ENCODE measurements around the gene PODXL2. TPM values are rescaled to one million over a fixed set of nuclear protein-coding genes. Genes with fewer than 3 reads are reported as not detected.

PODXL2 gene
- total and polyA plus RNA-seq, 2 experiments from 2014 or later, result 18.4 to 57.6 TPM

DNA sequence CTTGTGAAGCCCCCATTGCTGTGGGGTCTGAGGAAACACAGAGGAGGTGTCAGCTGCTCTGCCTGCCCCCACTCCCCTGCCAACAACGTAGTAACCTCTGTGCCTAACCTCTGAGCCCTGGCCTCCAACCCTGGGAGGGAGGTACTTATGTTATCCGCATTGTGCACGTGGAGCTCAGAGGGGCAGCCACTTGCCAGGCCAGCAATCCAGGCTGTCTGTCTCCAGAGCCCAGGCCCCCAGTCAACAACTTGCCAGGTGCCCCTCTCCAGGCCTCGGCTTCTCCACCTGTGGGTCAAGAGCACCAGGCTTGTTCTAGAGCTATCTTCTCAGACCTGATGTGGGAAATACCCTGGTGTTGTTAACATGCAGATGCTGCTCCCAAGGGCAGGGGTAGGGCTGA lies 41.1 kb upstream of the PODXL2 start:
- peaks cover 22% of the 10 kb centered on the region for H3K27me3 Mint-ChIP-seq (ENCODE audit: insufficient read depth, low read depth, poor library complexity)
- no peak overlapping the region for H3K27ac Mint-ChIP-seq
- peaks cover 4% of the 10 kb centered on the region; the same call in 1 of the 2 replicates for H4K20me1 ChIP-seq (replicated peaks; ENCODE audit: insufficient read depth)
- H3K4me3 ChIP-seq, result no peak overlapping the region
- TF ChIP-seq JUNB (IDR thresholded peaks at IDR 0.05; ENCODE audit: unreplicated experiment), result no peak
- TF ChIP-seq ZNF331 (CRISPR knock-in tag; IDR thresholded peaks at IDR 0.05; ENCODE audit: low read depth), result no peak
- TF ChIP-seq, protein P1, sequence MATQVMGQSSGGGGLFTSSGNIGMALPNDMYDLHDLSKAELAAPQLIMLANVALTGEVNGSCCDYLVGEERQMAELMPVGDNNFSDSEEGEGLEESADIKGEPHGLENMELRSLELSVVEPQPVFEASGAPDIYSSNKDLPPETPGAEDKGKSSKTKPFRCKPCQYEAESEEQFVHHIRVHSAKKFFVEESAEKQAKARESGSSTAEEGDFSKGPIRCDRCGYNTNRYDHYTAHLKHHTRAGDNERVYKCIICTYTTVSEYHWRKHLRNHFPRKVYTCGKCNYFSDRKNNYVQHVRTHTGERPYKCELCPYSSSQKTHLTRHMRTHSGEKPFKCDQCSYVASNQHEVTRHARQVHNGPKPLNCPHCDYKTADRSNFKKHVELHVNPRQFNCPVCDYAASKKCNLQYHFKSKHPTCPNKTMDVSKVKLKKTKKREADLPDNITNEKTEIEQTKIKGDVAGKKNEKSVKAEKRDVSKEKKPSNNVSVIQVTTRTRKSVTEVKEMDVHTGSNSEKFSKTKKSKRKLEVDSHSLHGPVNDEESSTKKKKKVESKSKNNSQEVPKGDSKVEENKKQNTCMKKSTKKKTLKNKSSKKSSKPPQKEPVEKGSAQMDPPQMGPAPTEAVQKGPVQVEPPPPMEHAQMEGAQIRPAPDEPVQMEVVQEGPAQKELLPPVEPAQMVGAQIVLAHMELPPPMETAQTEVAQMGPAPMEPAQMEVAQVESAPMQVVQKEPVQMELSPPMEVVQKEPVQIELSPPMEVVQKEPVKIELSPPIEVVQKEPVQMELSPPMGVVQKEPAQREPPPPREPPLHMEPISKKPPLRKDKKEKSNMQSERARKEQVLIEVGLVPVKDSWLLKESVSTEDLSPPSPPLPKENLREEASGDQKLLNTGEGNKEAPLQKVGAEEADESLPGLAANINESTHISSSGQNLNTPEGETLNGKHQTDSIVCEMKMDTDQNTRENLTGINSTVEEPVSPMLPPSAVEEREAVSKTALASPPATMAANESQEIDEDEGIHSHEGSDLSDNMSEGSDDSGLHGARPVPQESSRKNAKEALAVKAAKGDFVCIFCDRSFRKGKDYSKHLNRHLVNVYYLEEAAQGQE (IDR thresholded peaks at IDR 0.05; ENCODE audit: unreplicated experiment), result no peak
- no peak for TF ChIP-seq CREB1 (CRISPR knock-in tag; IDR thresholded peaks at IDR 0.05; ENCODE audit: low read depth)
- no peak for TF ChIP-seq ZNF114 (CRISPR knock-in tag; IDR thresholded peaks at IDR 0.05)
- no peaks in the 10 kb centered on the region for H3K36me3 ChIP-seq (ENCODE audit: insufficient read depth)
- peaks cover 22% of the 10 kb centered on the region for H3K4me1 Mint-ChIP-seq
- peaks cover 13% of the 10 kb centered on the region for H3K4me1 ChIP-seq (ENCODE audit: insufficient read depth)
- H3F3A ChIP-seq (replicated peaks; ENCODE audit: low read depth), result peaks cover 8% of the 10 kb centered on the region
- DNase-seq (ENCODE audit: low spot score) (no peak), ATAC-seq (no peak)
- no peaks in the 10 kb centered on the region; the same call in 2 of the 3 replicates for H3K36me3 Mint-ChIP-seq (ENCODE audit: low read depth)
- H3K4me2 ChIP-seq, result no peak overlapping the region
- H3K4me3 Mint-ChIP-seq, result no peak overlapping the region
- no peak overlapping the region for H3K27ac ChIP-seq (ENCODE audit: low read depth)
- H3K79me2 ChIP-seq (replicated peaks; ENCODE audit: insufficient read depth), result peaks cover 21% of the 10 kb centered on the region
- no peaks in the 10 kb centered on the region for H3K9me2 ChIP-seq (ENCODE audit: insufficient read depth)
- no peak overlapping the region for H2AFZ ChIP-seq
- no peaks in the 10 kb centered on the region for H3K9me3 Mint-ChIP-seq
- peaks cover 5% of the 10 kb centered on the region; the same call in 1 of the 2 replicates for H3K27me3 ChIP-seq (ENCODE audit: insufficient read depth)

DNA sequence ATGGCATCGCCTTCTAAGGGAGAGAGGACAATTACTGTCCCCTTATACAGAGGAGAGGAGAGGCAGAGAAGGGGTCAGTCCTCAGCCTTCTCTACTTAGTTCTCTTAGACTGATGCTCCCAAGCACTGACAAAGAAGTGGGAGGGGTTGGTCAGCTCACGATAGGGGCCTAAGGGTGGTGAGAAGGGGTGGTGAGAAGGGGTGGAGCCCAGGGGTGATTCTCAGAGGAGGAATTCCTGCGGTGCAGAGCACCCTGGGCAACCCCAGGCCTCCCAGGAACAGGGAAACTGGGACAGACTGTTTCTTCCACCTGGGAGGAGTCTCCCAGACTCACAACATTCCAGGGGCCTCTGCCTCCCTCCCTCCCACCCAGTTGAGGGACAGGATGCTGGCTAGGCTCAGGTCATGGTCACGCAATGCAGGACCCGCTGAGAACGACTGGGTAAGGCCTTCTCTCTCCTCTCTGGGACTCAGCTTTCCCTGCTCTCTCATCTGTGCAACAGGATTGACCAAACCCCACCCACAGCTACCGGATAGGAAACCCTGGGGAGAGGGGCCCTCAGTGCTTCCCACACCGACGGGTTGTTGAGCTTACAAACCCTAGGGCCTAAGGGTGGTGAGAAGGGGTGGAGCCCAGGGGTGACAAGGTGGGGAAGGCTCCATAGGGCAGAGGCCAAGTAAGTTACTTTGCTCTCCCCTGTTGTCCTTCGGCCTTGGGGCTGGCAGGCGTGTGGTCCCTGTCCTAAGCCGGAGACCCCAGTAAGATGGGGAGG lies 40.0 kb upstream of the PODXL2 start:
- Mint-ChIP-seq H3K27ac (no peak overlapping the region), H3K27me3 (ENCODE audit: insufficient read depth, low read depth, poor library complexity) (peaks cover 22% of the 10 kb centered on the region), H3K4me1 (peaks cover 23% of the 10 kb centered on the region), H3K4me3 (peak overlapping the region; percentile 85), H3K9me3 (no peaks in the 10 kb centered on the region), H3K36me3 (ENCODE audit: low read depth) (no peaks in the 10 kb centered on the region; the same call in 2 of the 3 replicates)
- no peaks in the 10 kb centered on the region for H3K9me2 ChIP-seq (ENCODE audit: insufficient read depth)
- H3K27me3 ChIP-seq (ENCODE audit: insufficient read depth), result peaks cover 5% of the 10 kb centered on the region; the same call in 1 of the 2 replicates
- DNase-seq (ENCODE audit: low spot score) (no peak), ATAC-seq (no peak)
- peaks cover 13% of the 10 kb centered on the region for H3K4me1 ChIP-seq (ENCODE audit: insufficient read depth)
- peaks cover 4% of the 10 kb centered on the region; the same call in 1 of the 2 replicates for H4K20me1 ChIP-seq (replicated peaks; ENCODE audit: insufficient read depth)
- no peaks in the 10 kb centered on the region for H3K36me3 ChIP-seq (ENCODE audit: insufficient read depth)
- H3K4me2 ChIP-seq, result peak overlapping the region; percentile 89
- peaks cover 21% of the 10 kb centered on the region for H3K79me2 ChIP-seq (replicated peaks; ENCODE audit: insufficient read depth)
- H2AFZ ChIP-seq, result no peak overlapping the region
- no peak for TF ChIP-seq CREB1 (CRISPR knock-in tag; IDR thresholded peaks at IDR 0.05; ENCODE audit: low read depth)
- no peak for TF ChIP-seq ZNF331 (CRISPR knock-in tag; IDR thresholded peaks at IDR 0.05; ENCODE audit: low read depth)
- TF ChIP-seq NANOG (IDR thresholded peaks at IDR 0.05; ENCODE audit: borderline replicate concordance), result no peak
- no peak for TF ChIP-seq JUNB (IDR thresholded peaks at IDR 0.05; ENCODE audit: unreplicated experiment)
- TF ChIP-seq ETS1 (IDR thresholded peaks at IDR 0.05), result no peak
- TF ChIP-seq EZH2 (IDR thresholded peaks at IDR 0.05; ENCODE audit: low read depth, unreplicated experiment), result no peak
- TF ChIP-seq, protein P1 (IDR thresholded peaks at IDR 0.05; ENCODE audit: unreplicated experiment), result no peak
- no peak for TF ChIP-seq STAT1 (IDR thresholded peaks at IDR 0.05; ENCODE audit: unreplicated experiment)
- no peak for TF ChIP-seq EZH2phosphoT487 (IDR thresholded peaks at IDR 0.05; ENCODE audit: unreplicated experiment)
- TF ChIP-seq ZNF114 (CRISPR knock-in tag; IDR thresholded peaks at IDR 0.05), result no peak
- TF ChIP-seq, protein P2, sequence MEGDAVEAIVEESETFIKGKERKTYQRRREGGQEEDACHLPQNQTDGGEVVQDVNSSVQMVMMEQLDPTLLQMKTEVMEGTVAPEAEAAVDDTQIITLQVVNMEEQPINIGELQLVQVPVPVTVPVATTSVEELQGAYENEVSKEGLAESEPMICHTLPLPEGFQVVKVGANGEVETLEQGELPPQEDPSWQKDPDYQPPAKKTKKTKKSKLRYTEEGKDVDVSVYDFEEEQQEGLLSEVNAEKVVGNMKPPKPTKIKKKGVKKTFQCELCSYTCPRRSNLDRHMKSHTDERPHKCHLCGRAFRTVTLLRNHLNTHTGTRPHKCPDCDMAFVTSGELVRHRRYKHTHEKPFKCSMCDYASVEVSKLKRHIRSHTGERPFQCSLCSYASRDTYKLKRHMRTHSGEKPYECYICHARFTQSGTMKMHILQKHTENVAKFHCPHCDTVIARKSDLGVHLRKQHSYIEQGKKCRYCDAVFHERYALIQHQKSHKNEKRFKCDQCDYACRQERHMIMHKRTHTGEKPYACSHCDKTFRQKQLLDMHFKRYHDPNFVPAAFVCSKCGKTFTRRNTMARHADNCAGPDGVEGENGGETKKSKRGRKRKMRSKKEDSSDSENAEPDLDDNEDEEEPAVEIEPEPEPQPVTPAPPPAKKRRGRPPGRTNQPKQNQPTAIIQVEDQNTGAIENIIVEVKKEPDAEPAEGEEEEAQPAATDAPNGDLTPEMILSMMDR (conservative IDR thresholded peaks at IDR 0.05; ENCODE audit: low read depth in 2 of 2), result no peak
- H3K27ac ChIP-seq (ENCODE audit: low read depth), result no peak overlapping the region
- peaks cover 8% of the 10 kb centered on the region for H3F3A ChIP-seq (replicated peaks; ENCODE audit: low read depth)
- peak overlapping the region; percentile 80 for H3K4me3 ChIP-seq
